Fibroblast of lung (primary cell): Measurements from ENCODE around the gene C1orf210. TPM values are rescaled to one million over a fixed set of nuclear protein-coding genes. Genes with fewer than 3 reads are reported as not detected.

Experiments used
- DNase-seq, 2 donors: peaks; one replicate each; pipeline versions ENCODE4 v3.0.0 to v3.0.0-alpha.2; 2010; ENCODE audit warnings: low read depth in 2 of 2
- H2AFZ ChIP-seq: 2 replicates; pipeline ENCODE4 v1.5.1; 2012; ENCODE audit warnings: low read length, control low read depth, inconsistent platforms
- H3K27ac ChIP-seq: 2 replicates; pipeline ENCODE4 v1.5.1; 2011; ENCODE audit warnings: low read length, control low read depth; ENCODE audit not compliant: insufficient read depth
- H3K27me3 ChIP-seq: 2 replicates; pipeline ENCODE4 v1.5.1; 2011; ENCODE audit warnings: mild to moderate bottlenecking, low read length; ENCODE audit not compliant: control insufficient read depth, insufficient read depth
- H3K36me3 ChIP-seq: 2 replicates; pipeline ENCODE4 v1.5.1; 2011; ENCODE audit warnings: low read length; ENCODE audit not compliant: control insufficient read depth, insufficient read depth
- H3K4me1 ChIP-seq: 2 replicates; pipeline ENCODE4 v1.5.1; 2011; ENCODE audit warnings: low read length; ENCODE audit not compliant: control insufficient read depth, insufficient read depth; ENCODE audit errors: extremely low read depth
- H3K4me2 ChIP-seq: 2 replicates; pipeline ENCODE4 v1.5.1; 2011; ENCODE audit warnings: low read length, control low read depth; ENCODE audit not compliant: insufficient read depth; ENCODE audit errors: extremely low read depth
- H3K4me3 ChIP-seq, 4 experiments: fragments of 200-600 bp in 1 of 4; sonication (generic) in 1 of 4; replicated peaks in 1 of 4; 2 replicates each; pipeline ENCODE4 v1.5.1; 2011 to 2016; ENCODE audit warnings: low read length in 4 of 4, low read depth in 3 of 4, mild to moderate bottlenecking in 3 of 4, control low read depth in 2 of 4, inconsistent platforms in 1 of 4, mixed read lengths in 1 of 4; ENCODE audit not compliant: insufficient read depth in 1 of 4; ENCODE audit errors: control extremely low read depth in 1 of 4
- H3K79me2 ChIP-seq: 2 replicates; pipeline ENCODE4 v1.5.1; 2012; ENCODE audit warnings: mild to moderate bottlenecking, low read length, inconsistent platforms; ENCODE audit not compliant: control insufficient read depth, insufficient read depth
- H3K9ac ChIP-seq: 2 replicates; pipeline ENCODE4 v1.5.1; 2011; ENCODE audit warnings: mild to moderate bottlenecking, low read length, control low read depth; ENCODE audit not compliant: insufficient read depth
- H3K9me3 ChIP-seq: 2 replicates; pipeline ENCODE4 v1.5.1; 2012; ENCODE audit warnings: low read depth, low read length; ENCODE audit not compliant: control insufficient read depth, insufficient read depth
- H4K20me1 ChIP-seq: 2 replicates; pipeline ENCODE4 v1.5.1; 2011; ENCODE audit warnings: low read length; ENCODE audit not compliant: control insufficient read depth, insufficient read depth; ENCODE audit errors: extremely low read depth
- CTCF ChIP-seq, 2 donors: IDR thresholded peaks in 1 of 2; conservative IDR thresholded peaks in 1 of 2; 1 replicate in 1 of 2; 2 replicates in 1 of 2; pipeline ENCODE4 v1.5.1; 2011 to 2012; ENCODE audit warnings: low read length in 2 of 2, control low read depth in 1 of 2, inconsistent platforms in 1 of 2, low read depth in 1 of 2, mild to moderate bottlenecking in 1 of 2
- EZH2 ChIP-seq: IDR thresholded peaks from 2 replicates; pipeline ENCODE4 v1.5.1; 2012; ENCODE audit warnings: low read length, control low read depth, mild to moderate bottlenecking; ENCODE audit errors: missing control alignments
- polyA plus RNA-seq, 2 donors: library from polyadenylated mRNA; depleted of rRNA in 1 of 2; stranded (reverse) in 1 of 2; unstranded in 1 of 2; fragments of >200 nt; gene quantifications; 2 replicates each; pipeline ENCODE4 v1.2.1, GENCODE V29; 2011 to 2012; ENCODE audit warnings: missing spikeins in 1 of 2
- total RNA-seq: library from RNA; depleted of rRNA; stranded (reverse); fragments of >200 nt; gene quantifications from 2 replicates; pipeline ENCODE4 v1.2.1, GENCODE V29; 2014

Gene C1orf210
- total and polyA plus RNA-seq, 2 donors (not counting 1 experiment from before 2014, with no cell fraction given), result not detected

- no peaks in the 10 kb centered on the region for H3K9me3 ChIP-seq
- no peaks in the 10 kb centered on the region for H3K36me3 ChIP-seq
- no peaks in the 10 kb centered on the region for H3K79me2 ChIP-seq
- H3K4me2 ChIP-seq, result no peak overlapping the region
- H3K27me3 ChIP-seq, result no peaks in the 10 kb centered on the region
- no peak overlapping the region for H3K9ac ChIP-seq
- H3K27ac ChIP-seq, result no peak overlapping the region
- H3K4me3 ChIP-seq, result no peak overlapping the region
- no peak overlapping the region for H2AFZ ChIP-seq
- no peak for DNase-seq
- no peaks in the 10 kb centered on the region for H3K4me1 ChIP-seq
- TF ChIP-seq CTCF (conservative IDR thresholded peaks at IDR 0.05 in 1 of 2, IDR thresholded peaks at IDR 0.05 in 1 of 2; ENCODE audit: low read depth in 1 of 2, low read length in 2 of 2), result no peak
- TF ChIP-seq EZH2, result no peak
- H4K20me1 ChIP-seq, result no peaks in the 10 kb centered on the region
Measured at GRCh38 chr1:43277116-43277876, 8.1 kb downstream of the C1orf210 start.

DNA sequence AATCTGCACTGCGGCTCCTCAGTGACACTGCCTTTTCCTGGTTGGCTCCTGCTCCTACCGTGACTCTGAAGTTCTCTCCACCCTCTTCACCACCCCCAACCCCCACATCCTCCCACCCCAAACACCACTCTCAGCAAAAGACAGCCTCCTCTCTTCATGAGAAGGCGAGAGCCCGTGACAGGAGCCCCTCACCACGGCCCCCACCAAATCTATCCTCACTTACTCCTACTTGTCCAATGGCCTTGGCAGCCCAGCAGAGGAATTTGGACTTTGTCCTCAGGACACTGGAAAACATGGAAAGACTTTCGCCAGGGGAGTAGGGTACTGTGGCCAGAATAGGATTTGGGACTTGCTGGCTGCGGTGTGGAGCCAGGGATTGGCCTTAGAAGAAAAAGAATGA lies 8.7 kb downstream of the C1orf210 start:
- Histone ChIP-seq H3K9me3 (no peaks in the 10 kb centered on the region), H4K20me1 (no peaks in the 10 kb centered on the region), H3K27ac (no peak overlapping the region), H3K36me3 (no peaks in the 10 kb centered on the region), H3K4me3 (no peak overlapping the region), H3K4me2 (no peak overlapping the region), H2AFZ (no peak overlapping the region), H3K9ac (no peak overlapping the region), H3K4me1 (no peaks in the 10 kb centered on the region), H3K27me3 (peaks cover 2% of the 10 kb centered on the region), H3K79me2 (no peaks in the 10 kb centered on the region)
- no peak for DNase-seq
- TF ChIP-seq EZH2 (no peak), CTCF (conservative IDR thresholded peaks at IDR 0.05 in 1 of 2, IDR thresholded peaks at IDR 0.05 in 1 of 2; ENCODE audit: low read depth in 1 of 2, low read length in 2 of 2) (no peak)

- no peaks in the 10 kb centered on the region for H3K36me3 ChIP-seq
- H3K9ac ChIP-seq, result no peak overlapping the region
- H3K79me2 ChIP-seq, result no peaks in the 10 kb centered on the region
- no peak for TF ChIP-seq EZH2
- no peak for TF ChIP-seq CTCF (conservative IDR thresholded peaks at IDR 0.05 in 1 of 2, IDR thresholded peaks at IDR 0.05 in 1 of 2; ENCODE audit: low read depth in 1 of 2, low read length in 2 of 2)
- no peaks in the 10 kb centered on the region for H3K9me3 ChIP-seq
- no peak for DNase-seq
- no peak overlapping the region for H3K4me3 ChIP-seq
- H2AFZ ChIP-seq, result no peak overlapping the region
- no peak overlapping the region for H3K4me2 ChIP-seq
- no peaks in the 10 kb centered on the region for H3K4me1 ChIP-seq
- H3K27me3 ChIP-seq, result peaks cover 4% of the 10 kb centered on the region
- no peak overlapping the region for H3K27ac ChIP-seq
- H4K20me1 ChIP-seq, result no peaks in the 10 kb centered on the region
Measured at GRCh38 chr1:43275826-43276620, 9.4 kb downstream of the C1orf210 start.
